ENCODE measurements around the gene KLHDC10.

- TF ChIP-seq, protein P1, sequence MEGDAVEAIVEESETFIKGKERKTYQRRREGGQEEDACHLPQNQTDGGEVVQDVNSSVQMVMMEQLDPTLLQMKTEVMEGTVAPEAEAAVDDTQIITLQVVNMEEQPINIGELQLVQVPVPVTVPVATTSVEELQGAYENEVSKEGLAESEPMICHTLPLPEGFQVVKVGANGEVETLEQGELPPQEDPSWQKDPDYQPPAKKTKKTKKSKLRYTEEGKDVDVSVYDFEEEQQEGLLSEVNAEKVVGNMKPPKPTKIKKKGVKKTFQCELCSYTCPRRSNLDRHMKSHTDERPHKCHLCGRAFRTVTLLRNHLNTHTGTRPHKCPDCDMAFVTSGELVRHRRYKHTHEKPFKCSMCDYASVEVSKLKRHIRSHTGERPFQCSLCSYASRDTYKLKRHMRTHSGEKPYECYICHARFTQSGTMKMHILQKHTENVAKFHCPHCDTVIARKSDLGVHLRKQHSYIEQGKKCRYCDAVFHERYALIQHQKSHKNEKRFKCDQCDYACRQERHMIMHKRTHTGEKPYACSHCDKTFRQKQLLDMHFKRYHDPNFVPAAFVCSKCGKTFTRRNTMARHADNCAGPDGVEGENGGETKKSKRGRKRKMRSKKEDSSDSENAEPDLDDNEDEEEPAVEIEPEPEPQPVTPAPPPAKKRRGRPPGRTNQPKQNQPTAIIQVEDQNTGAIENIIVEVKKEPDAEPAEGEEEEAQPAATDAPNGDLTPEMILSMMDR (IDR thresholded peaks at IDR 0.05): no peak
- TF ChIP-seq POLR2AphosphoS5 (IDR thresholded peaks at IDR 0.05) (no peak), EP300 (IDR thresholded peaks at IDR 0.05) (no peak), POLR2A (IDR thresholded peaks at IDR 0.05) (no peak)
Observed at GRCh38 chr7:130124711-130125110, 54.4 kb downstream of the KLHDC10 start.
